GM18498 (cell line): ENCODE results near the gene MSS51.

Source experiments
- ATAC-seq: cut with Tn5 transposase; IDR thresholded peaks from one replicate; pipeline ENCODE4 v1.9.1; 2021; ENCODE audit warnings: mild to moderate bottlenecking, moderate library complexity; ENCODE audit not compliant: unreplicated experiment

The MSS51 gene

GRCh38 chr10:73433538-73433867 lies at the start of gene MSS51:
Gene MSS51 (minus strand): TSS chr10:73433561. CDS start chr10:73428284, 5,277 bp downstream.
- no peak for ATAC-seq

GRCh38 chr10:73480158-73480557 lies 46.8 kb upstream of the MSS51 start:
- ATAC-seq = no peak

GRCh38 chr10:73478636-73479035 lies 45.3 kb upstream of the MSS51 start:
- no peak for ATAC-seq

- ATAC-seq = no peak
Measured at GRCh38 chr10:73471226-73471625, 37.9 kb upstream of the MSS51 start.

GRCh38 chr10:73469579-73469978 lies 36.2 kb upstream of the MSS51 start:
- no peak for ATAC-seq

GRCh38 chr10:73467206-73467605 lies 33.8 kb upstream of the MSS51 start:
- no peak for ATAC-seq

- no peak for ATAC-seq
Measured at GRCh38 chr10:73465978-73466726, 32.8 kb upstream of the MSS51 start.

GRCh38 chr10:73460897-73461296 lies 27.5 kb upstream of the MSS51 start:
- ATAC-seq = no peak

GRCh38 chr10:73459683-73460314 lies 26.4 kb upstream of the MSS51 start:
- no peak for ATAC-seq

- no peak for ATAC-seq
Measured at GRCh38 chr10:73456187-73456890, 23.0 kb upstream of the MSS51 start.

- ATAC-seq = no peak
Measured at GRCh38 chr10:73449113-73449512, 15.8 kb upstream of the MSS51 start.

GRCh38 chr10:73448384-73448783 lies 15.0 kb upstream of the MSS51 start:
- no peak for ATAC-seq

GRCh38 chr10:73446926-73447325 lies 13.6 kb upstream of the MSS51 start:
- ATAC-seq = no peak

GRCh38 chr10:73444457-73444856 lies 11.1 kb upstream of the MSS51 start:
- ATAC-seq = no peak

- ATAC-seq = no peak
Measured at GRCh38 chr10:73439605-73440312, 6.4 kb upstream of the MSS51 start.

- no peak for ATAC-seq
Measured at GRCh38 chr10:73439055-73439454, 5.7 kb upstream of the MSS51 start.

- ATAC-seq = no peak
Measured at GRCh38 chr10:73432646-73433537, 469 bp downstream of the MSS51 start.

- ATAC-seq = no peak
Measured at GRCh38 chr10:73426318-73426717, 7.0 kb downstream of the MSS51 start.

- no peak for ATAC-seq
Measured at GRCh38 chr10:73424478-73424877, 8.9 kb downstream of the MSS51 start.

GRCh38 chr10:73423309-73423708 lies 10.1 kb downstream of the MSS51 start:
- ATAC-seq = no peak
